GM12872 (cell line): ENCODE data around the gene OFD1.

ENCODE experiments used
- TF ChIP-seq, protein P1 (sequence below): IDR thresholded peaks from 3 replicates; pipeline ENCODE4 v1.5.1; 2011; ENCODE audit warnings: low read depth, mild to moderate bottlenecking, low read length, moderate library complexity; ENCODE audit not compliant: insufficient read depth

OFD1 gene, protein sequence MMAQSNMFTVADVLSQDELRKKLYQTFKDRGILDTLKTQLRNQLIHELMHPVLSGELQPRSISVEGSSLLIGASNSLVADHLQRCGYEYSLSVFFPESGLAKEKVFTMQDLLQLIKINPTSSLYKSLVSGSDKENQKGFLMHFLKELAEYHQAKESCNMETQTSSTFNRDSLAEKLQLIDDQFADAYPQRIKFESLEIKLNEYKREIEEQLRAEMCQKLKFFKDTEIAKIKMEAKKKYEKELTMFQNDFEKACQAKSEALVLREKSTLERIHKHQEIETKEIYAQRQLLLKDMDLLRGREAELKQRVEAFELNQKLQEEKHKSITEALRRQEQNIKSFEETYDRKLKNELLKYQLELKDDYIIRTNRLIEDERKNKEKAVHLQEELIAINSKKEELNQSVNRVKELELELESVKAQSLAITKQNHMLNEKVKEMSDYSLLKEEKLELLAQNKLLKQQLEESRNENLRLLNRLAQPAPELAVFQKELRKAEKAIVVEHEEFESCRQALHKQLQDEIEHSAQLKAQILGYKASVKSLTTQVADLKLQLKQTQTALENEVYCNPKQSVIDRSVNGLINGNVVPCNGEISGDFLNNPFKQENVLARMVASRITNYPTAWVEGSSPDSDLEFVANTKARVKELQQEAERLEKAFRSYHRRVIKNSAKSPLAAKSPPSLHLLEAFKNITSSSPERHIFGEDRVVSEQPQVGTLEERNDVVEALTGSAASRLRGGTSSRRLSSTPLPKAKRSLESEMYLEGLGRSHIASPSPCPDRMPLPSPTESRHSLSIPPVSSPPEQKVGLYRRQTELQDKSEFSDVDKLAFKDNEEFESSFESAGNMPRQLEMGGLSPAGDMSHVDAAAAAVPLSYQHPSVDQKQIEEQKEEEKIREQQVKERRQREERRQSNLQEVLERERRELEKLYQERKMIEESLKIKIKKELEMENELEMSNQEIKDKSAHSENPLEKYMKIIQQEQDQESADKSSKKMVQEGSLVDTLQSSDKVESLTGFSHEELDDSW

DNA sequence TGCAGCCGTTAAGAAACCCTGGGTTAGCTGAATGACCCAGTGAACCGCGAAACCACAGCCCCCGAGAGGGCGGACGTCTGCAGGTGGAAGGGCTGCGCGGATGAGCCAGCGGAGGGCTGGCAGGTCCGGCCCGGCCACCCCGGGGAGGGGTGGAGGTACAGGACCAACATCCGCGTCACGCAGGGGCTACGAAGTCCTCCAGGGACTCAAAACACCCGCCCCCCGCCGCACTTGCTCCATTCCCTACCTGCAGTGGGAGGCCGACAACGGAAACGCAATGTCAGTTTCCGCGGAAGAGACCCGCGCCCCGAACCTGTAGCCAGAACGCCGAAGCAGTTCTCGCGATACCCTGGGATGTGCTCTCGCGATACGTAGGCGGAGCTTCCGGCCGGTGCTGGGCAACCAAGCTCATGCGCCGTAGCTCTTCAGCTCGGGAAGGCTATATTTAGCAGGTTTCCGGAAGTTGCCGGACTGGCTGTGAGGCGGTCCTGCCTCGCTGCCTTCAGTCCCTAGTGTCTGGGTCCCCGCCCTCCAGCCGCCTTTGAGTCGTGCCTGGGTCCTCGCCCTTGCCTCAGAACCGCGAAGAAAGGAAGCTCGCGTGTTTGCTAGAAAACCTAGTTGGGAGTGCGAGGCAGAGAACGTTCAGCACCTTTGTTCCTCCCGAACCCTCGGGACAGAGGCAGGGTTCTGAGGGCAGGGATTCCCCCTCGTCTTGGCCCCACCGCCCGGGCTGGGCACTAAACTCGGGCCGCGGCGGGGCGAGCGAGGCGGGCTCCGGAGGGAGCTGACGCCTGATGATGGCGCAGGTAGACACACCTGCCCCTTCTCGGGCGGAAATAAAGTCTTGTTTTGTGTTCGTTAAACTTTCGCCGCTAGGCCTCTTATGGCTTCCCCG is at the start of gene OFD1, which contains the start of gene TRAPPC2:
Gene OFD1 (plus strand): TSS at position 471 of the 895 bp plus-strand sequence. CDS start 324 bp downstream, at position 795.
Gene TRAPPC2 (minus strand): TSS at position 343 of the 895 bp plus-strand sequence. CDS start 14,657 bp downstream, outside the sequence.
- TF ChIP-seq, protein P1, sequence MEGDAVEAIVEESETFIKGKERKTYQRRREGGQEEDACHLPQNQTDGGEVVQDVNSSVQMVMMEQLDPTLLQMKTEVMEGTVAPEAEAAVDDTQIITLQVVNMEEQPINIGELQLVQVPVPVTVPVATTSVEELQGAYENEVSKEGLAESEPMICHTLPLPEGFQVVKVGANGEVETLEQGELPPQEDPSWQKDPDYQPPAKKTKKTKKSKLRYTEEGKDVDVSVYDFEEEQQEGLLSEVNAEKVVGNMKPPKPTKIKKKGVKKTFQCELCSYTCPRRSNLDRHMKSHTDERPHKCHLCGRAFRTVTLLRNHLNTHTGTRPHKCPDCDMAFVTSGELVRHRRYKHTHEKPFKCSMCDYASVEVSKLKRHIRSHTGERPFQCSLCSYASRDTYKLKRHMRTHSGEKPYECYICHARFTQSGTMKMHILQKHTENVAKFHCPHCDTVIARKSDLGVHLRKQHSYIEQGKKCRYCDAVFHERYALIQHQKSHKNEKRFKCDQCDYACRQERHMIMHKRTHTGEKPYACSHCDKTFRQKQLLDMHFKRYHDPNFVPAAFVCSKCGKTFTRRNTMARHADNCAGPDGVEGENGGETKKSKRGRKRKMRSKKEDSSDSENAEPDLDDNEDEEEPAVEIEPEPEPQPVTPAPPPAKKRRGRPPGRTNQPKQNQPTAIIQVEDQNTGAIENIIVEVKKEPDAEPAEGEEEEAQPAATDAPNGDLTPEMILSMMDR, result no peak

DNA sequence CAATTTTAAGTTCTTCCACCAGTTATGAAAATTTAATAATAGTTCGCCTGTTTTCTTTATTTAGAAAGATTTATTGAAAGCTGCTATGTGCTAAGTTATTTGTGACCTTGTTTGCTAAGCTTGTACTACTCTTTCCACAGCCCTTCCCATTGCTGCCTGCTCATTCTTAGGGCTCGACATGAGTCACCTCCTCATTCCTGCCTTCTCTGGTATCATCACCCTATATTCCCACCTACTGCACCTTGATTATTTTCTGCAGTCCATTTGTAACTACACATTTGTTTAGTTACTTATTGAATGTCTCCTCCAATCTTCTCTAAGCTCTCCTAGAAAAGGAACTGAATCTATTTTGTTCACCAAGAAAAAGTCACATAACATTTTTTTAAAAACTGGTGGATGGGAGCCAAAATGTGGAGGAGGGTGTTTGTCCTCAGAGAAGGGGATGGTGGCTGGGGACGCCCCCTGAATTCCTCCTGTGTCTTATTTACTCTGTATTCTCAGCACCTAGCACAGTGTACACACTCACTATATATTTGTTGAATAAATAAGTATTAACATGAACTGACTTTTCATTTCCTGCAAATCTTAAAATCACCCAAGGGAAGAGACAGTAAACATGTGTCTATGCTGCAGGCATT is 49.3 kb upstream of the OFD1 start:
- TF ChIP-seq, protein P1, result no peak

DNA sequence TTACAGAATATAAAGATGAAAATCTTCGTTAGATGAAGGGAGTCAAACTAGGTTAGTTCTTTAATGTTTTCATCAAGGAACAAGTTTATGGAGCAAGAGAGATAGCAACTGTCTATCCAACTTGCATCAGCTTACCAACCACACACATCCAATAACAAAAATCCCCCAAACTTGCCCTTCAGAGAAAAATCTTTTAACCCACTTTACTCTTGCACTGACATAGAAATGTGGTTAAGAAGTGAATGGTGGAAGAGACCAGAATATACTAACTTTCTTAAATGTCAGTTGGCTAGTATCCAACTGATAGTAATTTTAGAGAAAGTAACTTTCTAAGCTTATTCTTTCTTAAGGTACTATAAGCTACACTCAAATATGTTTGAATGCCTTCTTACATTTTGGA is 47.3 kb upstream of the OFD1 start:
- TF ChIP-seq, protein P1, result no peak

DNA sequence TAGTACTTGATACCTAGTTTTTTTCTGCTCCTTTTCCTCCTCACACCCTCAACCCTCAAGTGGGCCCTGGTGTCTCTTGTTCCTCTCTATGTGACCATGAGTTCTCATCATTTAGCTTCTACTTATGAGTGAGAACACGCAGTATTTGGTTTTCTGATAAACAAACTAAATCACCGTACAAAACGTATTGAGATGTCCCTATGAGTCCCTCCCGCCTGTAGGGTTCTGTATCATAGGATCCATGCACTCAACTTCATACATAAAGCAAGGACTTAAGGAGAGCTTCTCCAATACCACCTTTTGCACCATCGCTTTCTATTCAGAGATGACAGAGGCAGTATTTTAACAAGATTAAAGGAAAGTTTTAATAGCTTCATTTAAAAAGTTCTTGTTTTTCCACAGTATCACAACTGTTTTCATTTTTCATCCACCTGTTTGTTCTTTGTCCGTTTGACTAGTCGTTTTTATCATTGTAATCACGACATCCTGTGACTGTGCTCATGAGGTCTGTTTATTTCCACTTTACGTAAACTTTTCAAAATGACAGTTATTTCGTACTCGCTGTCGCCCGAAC is 46.1 kb upstream of the OFD1 start:
- TF ChIP-seq, protein P1, result no peak

DNA sequence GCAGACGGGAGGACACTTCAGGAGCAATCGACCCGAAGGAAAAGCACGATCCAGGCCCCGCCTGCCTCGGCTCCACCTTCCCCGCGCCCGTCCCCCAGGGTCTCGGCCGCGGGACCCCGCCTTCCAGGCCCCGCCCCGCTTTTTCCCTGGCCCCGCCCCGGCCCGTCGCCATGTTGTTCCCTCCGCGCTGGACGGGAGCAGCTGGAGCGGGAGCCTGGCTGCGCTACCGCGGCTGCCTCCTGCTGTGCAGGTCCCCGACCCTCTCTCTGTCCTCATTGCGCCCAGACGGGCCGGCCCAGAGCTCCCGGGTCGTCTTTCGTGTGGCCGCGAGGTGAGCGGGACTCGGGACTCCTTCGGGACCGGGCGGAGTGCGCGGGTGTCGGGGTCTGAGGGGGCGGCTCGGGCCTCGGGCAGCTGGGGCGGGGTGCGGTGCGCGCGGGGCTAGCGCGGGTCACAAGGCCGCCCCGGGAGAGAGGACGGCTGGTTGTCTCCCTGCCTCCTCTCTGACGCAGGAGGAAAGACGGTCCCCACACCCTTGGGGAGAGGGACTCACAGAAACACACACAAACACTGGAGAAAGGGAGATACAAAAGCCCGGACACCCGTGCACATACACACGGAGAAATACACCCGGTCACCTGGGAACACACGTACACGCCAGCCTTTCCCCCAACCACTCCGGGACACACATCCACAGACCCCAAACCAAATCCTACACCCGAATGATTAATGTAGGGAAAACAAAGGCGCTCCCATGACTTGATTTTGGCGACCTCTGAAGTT is 45.4 kb upstream of the OFD1 start, which contains the start of gene RAB9A:
Gene RAB9A (plus strand): TSS at position 171 of the 783 bp plus-strand sequence. CDS start 19,619 bp downstream, outside the sequence.
- TF ChIP-seq, protein P1, result no peak
